H9 (cell line): ENCODE results near the gene BANF1. TPM values are rescaled to one million over a fixed set of nuclear protein-coding genes. Genes with fewer than 3 reads are reported as not detected.

ENCODE experiments used
- DNase-seq: peaks from one replicate; pipeline ENCODE4 v3.0.0-alpha.2; 2017
- H2AFZ ChIP-seq: one replicate; pipeline ENCODE4 v1.6.1; 2013; ENCODE audit warnings: mild to moderate bottlenecking, low read length, control low read depth, moderate library complexity
- H2AK5ac ChIP-seq: 2 replicates; pipeline ENCODE4 v1.6.1; 2013; ENCODE audit warnings: low read length, control low read depth, mixed read lengths; ENCODE audit not compliant: insufficient read length
- H2BK120ac ChIP-seq: one replicate; pipeline ENCODE4 v1.6.1; 2013; ENCODE audit warnings: low read depth, mild to moderate bottlenecking, low read length, control low read depth, inconsistent platforms; ENCODE audit not compliant: poor library complexity, severe bottlenecking
- H2BK12ac ChIP-seq: 2 replicates; pipeline ENCODE4 v1.6.1; 2013; ENCODE audit warnings: low read length, control low read depth, mixed read lengths, low read depth; ENCODE audit not compliant: insufficient read length
- H2BK15ac ChIP-seq: 2 replicates; pipeline ENCODE4 v1.6.1; 2013; ENCODE audit warnings: low read depth, low read length, control low read depth
- H2BK20ac ChIP-seq: one replicate; pipeline ENCODE4 v1.6.1; 2013; ENCODE audit warnings: low read depth, mild to moderate bottlenecking, low read length, control low read depth, inconsistent platforms; ENCODE audit not compliant: poor library complexity, severe bottlenecking
- H2BK5ac ChIP-seq: 2 replicates; pipeline ENCODE4 v1.6.1; 2013; ENCODE audit warnings: low read length, control low read depth, mixed read lengths; ENCODE audit not compliant: insufficient read length
- H3K14ac ChIP-seq: 2 replicates; pipeline ENCODE4 v1.6.1; 2013; ENCODE audit warnings: low read length, control low read depth; ENCODE audit not compliant: insufficient read depth
- H3K18ac ChIP-seq: 2 replicates; pipeline ENCODE4 v1.6.1; 2013; ENCODE audit warnings: low read depth, mild to moderate bottlenecking, mixed read lengths, low read length, control low read depth; ENCODE audit not compliant: insufficient read length
- H3K23ac ChIP-seq: 2 replicates; pipeline ENCODE4 v1.6.1; 2013; ENCODE audit warnings: low read length, control low read depth, mixed read lengths, low read depth; ENCODE audit not compliant: insufficient read length
- H3K23me2 ChIP-seq: 2 replicates; pipeline ENCODE4 v1.6.1; 2013; ENCODE audit warnings: low read depth, mild to moderate bottlenecking, mixed read lengths, low read length, control low read depth; ENCODE audit not compliant: insufficient read length, poor library complexity, severe bottlenecking
- H3K27ac ChIP-seq: 2 replicates; pipeline ENCODE4 v1.5.1; 2013; ENCODE audit warnings: low read length, control low read depth, mixed read lengths, low read depth; ENCODE audit not compliant: insufficient read length
- H3K27me3 ChIP-seq: 2 replicates; pipeline ENCODE4 v1.6.1; 2013; ENCODE audit warnings: low read length, control low read depth, inconsistent platforms; ENCODE audit not compliant: insufficient read depth
- H3K4ac ChIP-seq: 2 replicates; pipeline ENCODE4 v1.6.1; 2013; ENCODE audit warnings: low read depth, mild to moderate bottlenecking, control low read depth, inconsistent platforms, low read length, moderate library complexity
- H3K4me1 ChIP-seq: 2 replicates; pipeline ENCODE4 v1.6.1; 2013; ENCODE audit warnings: low read length, control low read depth, inconsistent platforms; ENCODE audit not compliant: insufficient read depth
- H3K4me2 ChIP-seq: 2 replicates; pipeline ENCODE4 v1.6.1; 2013; ENCODE audit warnings: low read length, control low read depth, mixed read lengths; ENCODE audit not compliant: insufficient read length, insufficient read depth
- H3K56ac ChIP-seq: 2 replicates; pipeline ENCODE4 v1.6.1; 2013; ENCODE audit warnings: low read depth, mild to moderate bottlenecking, mixed read lengths, low read length, control low read depth; ENCODE audit not compliant: insufficient read length
- H3K79me1 ChIP-seq: 2 replicates; pipeline ENCODE4 v1.6.1; 2013; ENCODE audit warnings: low read depth, mild to moderate bottlenecking, moderate library complexity, low read length, control low read depth, inconsistent platforms; ENCODE audit not compliant: insufficient read depth, poor library complexity, severe bottlenecking
- H3K79me2 ChIP-seq: 2 replicates; pipeline ENCODE4 v1.6.1; 2013; ENCODE audit warnings: low read length, control low read depth, inconsistent platforms; ENCODE audit not compliant: insufficient read depth
- H3K9ac ChIP-seq: 2 replicates; pipeline ENCODE4 v1.6.1; 2013; ENCODE audit warnings: low read length, control low read depth, mixed read lengths; ENCODE audit not compliant: insufficient read length; ENCODE audit errors: extremely low read depth
- H3K9me3 ChIP-seq: one replicate; pipeline ENCODE4 v1.6.1; 2013; ENCODE audit warnings: low read depth, low read length, inconsistent platforms; ENCODE audit not compliant: control insufficient read depth
- H3T11ph ChIP-seq: one replicate; pipeline ENCODE4 v1.6.1; 2013; ENCODE audit warnings: mild to moderate bottlenecking, low read length, control low read depth, inconsistent platforms
- H4K20me1 ChIP-seq: one replicate; pipeline ENCODE4 v1.6.1; 2013; ENCODE audit not compliant: control insufficient read depth, insufficient read length, insufficient read depth
- H4K5ac ChIP-seq: 2 replicates; pipeline ENCODE4 v1.6.1; 2013; ENCODE audit warnings: low read depth, mild to moderate bottlenecking, mixed read lengths, low read length, control low read depth; ENCODE audit not compliant: insufficient read length
- H4K8ac ChIP-seq: replicated peaks from 2 replicates; pipeline ENCODE4 v1.6.1; 2013; ENCODE audit warnings: low read length, control low read depth, mixed read lengths, low read depth; ENCODE audit not compliant: insufficient read length
- H4K91ac ChIP-seq: 2 replicates; pipeline ENCODE4 v1.6.1; 2013; ENCODE audit warnings: low read depth, mild to moderate bottlenecking, moderate library complexity, mixed read lengths, low read length, control low read depth; ENCODE audit not compliant: insufficient read length
- H3K27ac Mint-ChIP-seq, 3 experiments: 2 replicates in 2 of 3; 3 replicates in 1 of 3; pipeline ENCODE4 v1.8.0; 2020 to 2021; ENCODE audit warnings: mixed read lengths in 3 of 3, mild to moderate bottlenecking in 1 of 3, moderate library complexity in 1 of 3
- H3K27me3 Mint-ChIP-seq: 2 replicates; pipeline ENCODE4 v1.8.0; 2021; ENCODE audit warnings: low read depth, mild to moderate bottlenecking, moderate library complexity, mixed read lengths
- H3K36me3 Mint-ChIP-seq, 3 experiments: 2 replicates in 2 of 3; 3 replicates in 1 of 3; pipeline ENCODE4 v1.8.0; 2020 to 2021; ENCODE audit warnings: low read depth in 3 of 3, mixed read lengths in 3 of 3; ENCODE audit not compliant: insufficient read depth in 1 of 3
- H3K4me1 Mint-ChIP-seq, 2 experiments: 2 replicates each; pipeline ENCODE4 v1.8.0; 2020; ENCODE audit warnings: mixed read lengths in 2 of 2
- H3K4me3 Mint-ChIP-seq, 2 experiments: 2 replicates in 1 of 2; 3 replicates in 1 of 2; pipeline ENCODE4 v1.8.0; 2020 to 2021; ENCODE audit warnings: mild to moderate bottlenecking in 2 of 2, mixed read lengths in 2 of 2, moderate library complexity in 1 of 2
- H3K9me3 Mint-ChIP-seq, 2 experiments: 2 replicates in 1 of 2; 3 replicates in 1 of 2; pipeline ENCODE4 v1.8.0; 2020; ENCODE audit warnings: mild to moderate bottlenecking in 2 of 2, mixed read lengths in 2 of 2, moderate library complexity in 1 of 2
- CTCF ChIP-seq: fragments of 200-600 bp; sonication (generic); conservative IDR thresholded peaks from 3 replicates; pipeline ENCODE4 v1.8.0; 2021; ENCODE audit warnings: antibody characterized with exemption, mild to moderate bottlenecking
- WGBS: extraction: QIAGEN DNeasy Blood & Tissue Kit; methylation state at CpG from one replicate; pipeline ENCODE4 v1.1.7; 2013; ENCODE audit warnings: missing lambda C conversion rate, low lambda C conversion rate, mixed read lengths; ENCODE audit not compliant: insufficient read length; ENCODE audit errors: extremely low coverage; 5-methylcytosine and 5-hydroxymethylcytosine counted together
- total RNA-seq: library from RNA; stranded (reverse); gene quantifications from 2 replicates; pipeline ENCODE4 v1.2.1, GENCODE V29; 2021

The BANF1 gene
- total RNA-seq, 1 experiment from 2014 or later: 346 TPM

GRCh38 chr11:66045177-66045639 lies 42.9 kb downstream of the BANF1 start:
- Histone ChIP-seq H4K5ac (no peak overlapping the region), H3K79me1 (no peaks in the 10 kb centered on the region), H2BK12ac (no peak overlapping the region), H3K4me2 (no peak overlapping the region), H3T11ph (no peak overlapping the region), H2AK5ac (no peak overlapping the region), H3K56ac (no peak overlapping the region), H3K27me3 (no peaks in the 10 kb centered on the region), H2BK20ac (no peak overlapping the region), H3K4ac (no peak overlapping the region), H3K79me2 (no peaks in the 10 kb centered on the region), H2BK120ac (no peak overlapping the region), H4K8ac (no peak overlapping the region), H2AFZ (no peak overlapping the region), H3K4me1 (0 out of 2 replicates have a peak, but pooled peaks cover 4% of the 10 kb centered on the region), H2BK15ac (no peak overlapping the region), H3K14ac (no peak overlapping the region), H4K91ac (no peak overlapping the region), H3K18ac (no peak overlapping the region), H3K9me3 (no peaks in the 10 kb centered on the region), H3K23me2 (peaks cover 8% of the 10 kb centered on the region), H3K23ac (no peak overlapping the region), H3K9ac (no peak overlapping the region), H2BK5ac (no peak overlapping the region), H3K27ac (no peak overlapping the region), H4K20me1 (peaks cover 3% of the 10 kb centered on the region)
- Mint-ChIP-seq H3K4me3 (peak overlapping the region in 1 of 2 experiments; percentile 50; a peak in 2 of 5 replicates), H3K4me1 (peaks cover 23 to 32% of the 10 kb centered on the region in 2 experiments), H3K9me3 (no peaks in the 10 kb centered on the region), H3K36me3 (peaks cover 17 to 32% (median 21%) of the 10 kb centered on the region in 3 experiments; a peak in 6 of 7 replicates), H3K27ac (no peak overlapping the region; a peak in 2 of 7 replicates), H3K27me3 (no peaks in the 10 kb centered on the region; the same call in 1 of the 2 replicates)
- TF ChIP-seq CTCF: peak; percentile 99
- WGBS: no CpG with 5 or more reads among the region's 11 CpGs
- DNase-seq: peak; percentile 91
